Skeletal muscle tissue (tissue), 4 donors: ENCODE results near the gene GMEB2. TPM values are rescaled to one million over a fixed set of nuclear protein-coding genes. Genes with fewer than 3 reads are reported as not detected.

ENCODE experiments used
- H3K27ac ChIP-seq: one replicate; pipeline ENCODE4 v1.7.0; 2013; ENCODE audit warnings: mild to moderate bottlenecking, low read depth, low read length, inconsistent platforms
- H3K27me3 ChIP-seq, 3 donors: one replicate each; pipeline ENCODE4 v1.7.0; 2013; ENCODE audit warnings: low read length in 3 of 3; ENCODE audit not compliant: control insufficient read depth in 3 of 3, insufficient read depth in 3 of 3
- H3K36me3 ChIP-seq, 3 donors: one replicate each; pipeline ENCODE4 v1.7.0; 2013; ENCODE audit warnings: low read length in 3 of 3; ENCODE audit not compliant: control insufficient read depth in 3 of 3, insufficient read depth in 3 of 3
- H3K4me1 ChIP-seq, 3 donors: one replicate each; pipeline ENCODE4 v1.7.0; 2013; ENCODE audit warnings: low read length in 3 of 3, mild to moderate bottlenecking in 3 of 3; ENCODE audit not compliant: control insufficient read depth in 3 of 3, insufficient read depth in 3 of 3
- H3K4me3 ChIP-seq, 3 donors: one replicate each; pipeline ENCODE4 v1.7.0; 2013; ENCODE audit warnings: low read length in 3 of 3
- H3K9ac ChIP-seq, 3 donors: one replicate each; pipeline ENCODE4 v1.7.0; 2013; ENCODE audit warnings: low read length in 3 of 3, mild to moderate bottlenecking in 3 of 3, moderate library complexity in 2 of 3, low read depth in 1 of 3
- H3K9me3 ChIP-seq, 3 donors: one replicate each; pipeline ENCODE4 v1.7.0; 2013; ENCODE audit warnings: low read length in 3 of 3; ENCODE audit not compliant: control insufficient read depth in 3 of 3
- total RNA-seq: library from RNA; depleted of rRNA; stranded (reverse); fragments of >200 nt; gene quantifications from one replicate; pipeline ENCODE4 v1.2.3, GENCODE V29; 2014
- donor health status: Osteomylitis.

Gene GMEB2
- total RNA-seq, 1 donor from 2014 or later: 5.7 TPM

GRCh38 chr20:63627751-63628245, 897 bp upstream of the GMEB2 start:
- Histone ChIP-seq H3K36me3 (no peaks in the 10 kb centered on the region), H3K9ac (peak overlapping the region; percentile 84 to 96 (median 92)), H3K4me3 (peak overlapping the region; percentile 82 to 96 (median 94)), H3K27me3 (no peaks in the 10 kb centered on the region), H3K9me3 (no peaks in the 10 kb centered on the region), H3K27ac (peak overlapping the region; percentile 90), H3K4me1 (peaks cover 16 to 21% (median 18%) of the 10 kb centered on the region in 3 donors)

DNA sequence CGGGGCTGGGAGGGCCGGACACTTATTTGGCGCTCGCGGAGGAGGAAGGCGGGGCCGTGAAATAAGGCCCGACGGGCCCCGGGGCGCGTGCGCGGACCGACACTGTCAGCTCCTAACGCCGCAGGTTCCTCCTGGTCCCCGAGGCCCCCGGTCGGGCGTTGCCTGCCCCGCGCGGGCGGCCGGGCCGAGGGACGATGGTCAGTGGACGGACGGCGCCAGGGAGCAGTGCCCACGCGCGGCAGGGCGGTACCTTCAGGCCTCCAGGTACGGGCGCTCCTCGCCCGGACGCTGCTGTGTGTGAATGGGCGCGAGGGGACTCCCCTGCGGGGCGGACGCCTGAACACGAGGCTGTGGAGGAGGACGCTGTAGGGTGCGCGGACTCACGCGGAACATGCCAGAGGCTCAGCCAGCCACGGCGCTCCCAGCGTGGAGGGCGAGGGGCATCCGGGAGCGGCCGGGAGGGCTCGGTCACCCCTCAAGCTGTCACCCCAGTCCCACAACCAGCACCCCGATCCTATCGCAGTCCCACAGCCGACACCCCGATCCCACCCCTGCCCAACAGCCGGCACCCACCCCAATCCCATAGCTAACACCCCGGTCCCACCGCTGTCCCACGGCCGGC, 339 bp upstream of the GMEB2 start:
- Histone ChIP-seq H3K4me3 (peak overlapping the region; percentile 82 to 96 (median 94)), H3K36me3 (no peaks in the 10 kb centered on the region), H3K27me3 (no peaks in the 10 kb centered on the region), H3K9ac (peak overlapping the region; percentile 86 to 96 (median 92)), H3K27ac (peak overlapping the region; percentile 90), H3K4me1 (peaks cover 16 to 21% (median 18%) of the 10 kb centered on the region in 3 donors), H3K9me3 (no peaks in the 10 kb centered on the region)

DNA sequence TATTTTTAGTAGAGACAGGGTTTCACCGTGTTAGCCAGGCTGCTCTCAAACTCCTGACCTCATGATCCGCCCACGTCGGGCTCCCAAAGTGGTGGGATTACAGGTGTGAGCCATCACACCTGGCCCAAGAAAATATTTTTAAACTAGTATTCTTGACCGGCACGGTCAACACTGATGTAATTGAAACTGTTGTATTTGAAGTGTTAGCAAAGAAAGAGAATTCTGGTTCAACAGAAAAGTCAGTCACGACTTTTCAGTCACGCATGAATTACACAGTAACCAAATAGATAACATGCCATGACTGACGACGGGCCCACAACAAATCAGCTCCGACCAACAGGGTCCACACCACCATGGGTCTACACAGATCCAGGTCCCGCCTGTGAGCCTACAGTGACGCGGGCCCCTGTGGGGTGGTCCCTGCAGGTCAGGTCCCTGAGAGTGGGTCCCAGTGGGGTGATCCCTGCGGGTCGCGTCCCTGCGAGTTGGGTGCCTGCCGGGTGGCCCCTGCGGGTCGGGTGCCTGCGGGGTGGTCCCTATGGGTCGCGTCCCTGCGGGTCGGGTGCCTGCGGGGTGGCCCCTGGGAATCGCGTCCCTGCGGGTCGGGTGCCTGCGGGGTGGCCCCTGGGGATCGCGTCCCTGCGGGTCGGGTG, 1.0 kb downstream of the GMEB2 start:
- H3K9ac ChIP-seq: peak overlapping the region; percentile 89 to 96 (median 90)
- peaks cover 16 to 21% (median 18%) of the 10 kb centered on the region in 3 donors for H3K4me1 ChIP-seq
- no peaks in the 10 kb centered on the region for H3K9me3 ChIP-seq
- H3K27ac ChIP-seq: peak overlapping the region; percentile 97
- H3K36me3 ChIP-seq: no peaks in the 10 kb centered on the region
- H3K4me3 ChIP-seq: peak overlapping the region; percentile 75 to 87 (median 85)
- H3K27me3 ChIP-seq: no peaks in the 10 kb centered on the region

GRCh38 chr20:63624486-63624885, 2.4 kb downstream of the GMEB2 start:
- Histone ChIP-seq H3K4me1 (peaks cover 16 to 19% (median 17%) of the 10 kb centered on the region in 3 donors), H3K36me3 (peaks cover 0 to 2% (median under 1%) of the 10 kb centered on the region in 3 donors), H3K9ac (no peak overlapping the region), H3K4me3 (no peak overlapping the region), H3K27ac (no peak overlapping the region), H3K9me3 (no peaks in the 10 kb centered on the region), H3K27me3 (no peaks in the 10 kb centered on the region)

DNA sequence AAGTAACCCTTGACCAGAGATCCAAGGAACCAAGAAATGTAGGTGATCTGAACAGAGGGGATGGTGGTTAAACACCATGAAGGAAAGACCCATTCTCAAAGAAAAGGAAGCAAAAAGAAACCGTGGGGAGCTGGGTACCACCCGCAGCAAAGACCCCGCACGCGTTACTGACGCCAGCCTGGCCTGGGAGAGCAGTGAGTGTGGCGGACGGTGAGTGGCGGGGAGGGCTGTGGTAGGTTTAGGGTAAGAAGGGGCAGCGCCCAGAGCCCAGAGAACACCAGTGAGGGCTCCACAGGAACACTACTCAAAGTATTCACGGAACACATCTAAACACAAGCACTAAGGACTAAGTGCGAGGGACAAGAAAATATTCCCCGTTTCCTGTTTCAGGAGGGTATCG, 4.2 kb downstream of the GMEB2 start:
- Histone ChIP-seq H3K27me3 (no peaks in the 10 kb centered on the region), H3K4me1 (peaks cover 5 to 6% (median 6%) of the 10 kb centered on the region in 3 donors), H3K4me3 (no peak overlapping the region), H3K9me3 (no peaks in the 10 kb centered on the region), H3K27ac (no peak overlapping the region), H3K36me3 (peaks cover 16 to 17% (median 16%) of the 10 kb centered on the region in 3 donors), H3K9ac (no peak overlapping the region)

DNA sequence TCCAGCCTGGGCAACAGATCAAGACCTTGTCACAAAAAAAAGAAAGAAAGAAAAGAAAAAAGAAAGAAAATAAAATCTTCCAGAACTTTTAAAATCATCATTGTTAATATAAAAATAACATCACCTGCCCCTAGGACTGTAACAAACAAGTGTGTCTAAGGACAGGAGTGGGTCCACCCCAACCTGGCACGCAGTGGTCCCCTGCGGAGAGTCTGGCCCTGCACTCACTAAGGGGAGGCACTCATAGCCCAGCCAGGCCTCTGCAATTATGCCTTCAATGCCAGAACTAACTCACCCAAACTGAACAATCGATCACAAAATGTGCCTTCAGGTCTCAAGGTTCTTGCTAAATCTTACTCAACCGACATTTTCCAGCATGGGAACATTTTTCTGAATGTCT, 4.8 kb downstream of the GMEB2 start:
- Histone ChIP-seq H3K9me3 (no peaks in the 10 kb centered on the region), H3K27ac (no peak overlapping the region), H3K36me3 (peaks cover 19 to 22% (median 22%) of the 10 kb centered on the region in 3 donors), H3K4me3 (no peak overlapping the region), H3K9ac (no peak overlapping the region), H3K27me3 (no peaks in the 10 kb centered on the region), H3K4me1 (peaks cover 1 to 6% (median 5%) of the 10 kb centered on the region in 3 donors)

- peaks cover 25 to 29% (median 25%) of the 10 kb centered on the region in 3 donors for H3K36me3 ChIP-seq
- H3K27me3 ChIP-seq: no peaks in the 10 kb centered on the region
- no peak overlapping the region for H3K27ac ChIP-seq
- no peaks in the 10 kb centered on the region for H3K9me3 ChIP-seq
- no peak overlapping the region for H3K4me3 ChIP-seq
- peaks cover 0 to 5% (median 4%) of the 10 kb centered on the region in 3 donors for H3K4me1 ChIP-seq
- H3K9ac ChIP-seq: no peak overlapping the region
Measured at GRCh38 chr20:63620991-63621390, 5.9 kb downstream of the GMEB2 start.

- H3K4me3 ChIP-seq: no peak overlapping the region
- no peak overlapping the region for H3K27ac ChIP-seq
- H3K27me3 ChIP-seq: no peaks in the 10 kb centered on the region
- no peak overlapping the region for H3K9ac ChIP-seq
- H3K9me3 ChIP-seq: no peaks in the 10 kb centered on the region
- H3K36me3 ChIP-seq: peaks cover 25 to 34% (median 25%) of the 10 kb centered on the region in 3 donors
- no peaks in the 10 kb centered on the region for H3K4me1 ChIP-seq
Measured at GRCh38 chr20:63619505-63619904, 7.4 kb downstream of the GMEB2 start.

DNA sequence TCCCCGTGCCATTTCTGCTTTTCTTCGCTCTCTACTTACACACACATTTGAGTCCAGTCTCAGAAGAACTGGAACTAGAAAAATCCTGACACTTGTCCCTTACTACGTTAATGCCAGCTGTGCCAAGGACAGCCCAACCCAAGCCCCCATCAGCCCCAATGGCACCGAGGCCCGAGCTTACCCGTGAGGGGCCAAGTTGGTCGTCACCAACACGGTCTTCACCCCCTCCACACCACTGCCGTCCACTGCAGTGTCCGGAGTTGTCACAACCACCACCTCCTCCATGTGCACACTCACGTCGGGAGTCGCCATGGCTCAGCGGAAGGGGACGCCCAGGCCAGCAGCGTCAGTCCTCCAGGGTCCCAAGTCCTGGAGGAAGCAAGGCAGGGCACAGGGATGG, 7.8 kb downstream of the GMEB2 start:
- H3K27me3 ChIP-seq: no peaks in the 10 kb centered on the region
- no peak overlapping the region for H3K27ac ChIP-seq
- no peaks in the 10 kb centered on the region for H3K4me1 ChIP-seq
- no peak overlapping the region for H3K4me3 ChIP-seq
- H3K36me3 ChIP-seq: peaks cover 25 to 34% (median 25%) of the 10 kb centered on the region in 3 donors
- no peak overlapping the region for H3K9ac ChIP-seq
- no peaks in the 10 kb centered on the region for H3K9me3 ChIP-seq
